ENCODE data around the gene ATG101. TPM values are rescaled to one million over a fixed set of nuclear protein-coding genes. Genes with fewer than 3 reads are reported as not detected.

ATG101 gene
- total RNA-seq, 2 experiments from 2014 or later = 20.6 to 20.9 TPM

DNA sequence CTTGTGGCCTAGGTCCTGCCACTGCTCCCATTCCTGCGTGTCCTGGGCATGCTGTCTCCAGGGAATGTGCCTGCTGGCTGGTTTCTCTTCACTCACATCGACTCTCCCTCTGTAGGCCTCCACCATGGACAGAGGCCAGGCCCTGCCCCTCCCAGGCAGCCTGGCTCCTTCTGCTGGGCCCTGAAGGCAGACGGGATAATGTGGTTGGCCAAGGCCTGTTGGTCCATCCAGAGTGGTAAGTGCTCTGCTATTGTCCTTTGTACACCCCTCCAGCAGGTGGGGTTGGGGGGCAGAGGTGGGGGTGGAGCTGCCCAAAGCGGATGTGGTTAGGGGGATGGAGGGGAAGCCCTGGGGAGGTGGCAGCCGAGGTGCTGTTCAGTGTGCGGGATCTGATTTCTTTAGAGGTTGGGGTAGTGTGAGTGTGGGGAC, 28.1 kb upstream of the ATG101 start:
- Histone ChIP-seq H3K36me3 (ENCODE audit: insufficient read depth, low read length) (no peaks in the 10 kb centered on the region), H3K9me3 (ENCODE audit: control insufficient read depth in 1 of 2, insufficient read depth in 1 of 2, low read length in 2 of 2) (no peaks in the 10 kb centered on the region), H3K4me3 (ENCODE audit: low read length) (no peak overlapping the region), H3K27ac (ENCODE audit: low read depth in 1 of 2, low read length in 2 of 2) (no peak overlapping the region), H3K4me1 (ENCODE audit: insufficient read depth, low read length) (peaks cover 43% of the 10 kb centered on the region), H3K27me3 (ENCODE audit: control insufficient read depth in 1 of 2, insufficient read depth in 2 of 2, low read length in 2 of 2) (no peaks in the 10 kb centered on the region)
- DNase-seq (peak in 7 of 14 experiments; percentile 37 to 83 (median 46)), ATAC-seq (ENCODE audit: poor library complexity) (peak; percentile 42)
- intact Hi-C loops (cut with DNase I, micrococcal nuclease) = no loop called here
- no peaks in the 10 kb centered on the region for H3K36me3 Mint-ChIP-seq (ENCODE audit: low read depth)
- no peaks in the 10 kb centered on the region for H3K9me3 Mint-ChIP-seq
- CTCF ChIA-PET = interaction anchor here (0.9 to 1.1 kb wide), 2 partner anchors 12 to 17 kb away, joined by 3 to 5 read pairs; no protein-coding TSS in a partner anchor
- POLR2A ChIA-PET = interaction anchor here (1.1 kb wide), 1 partner anchor 9 kb away, joined by 5 read pairs; the partner anchor contains the start of gene NR4A1
- peak overlapping the region; percentile 45 for H3K27ac Mint-ChIP-seq
- H3K4me1 Mint-ChIP-seq (ENCODE audit: low read depth) = peaks cover 28% of the 10 kb centered on the region
- peak overlapping the region; percentile 36 for H3K4me3 Mint-ChIP-seq
- H3K27me3 Mint-ChIP-seq = no peaks in the 10 kb centered on the region
- TF ChIP-seq, protein P1, sequence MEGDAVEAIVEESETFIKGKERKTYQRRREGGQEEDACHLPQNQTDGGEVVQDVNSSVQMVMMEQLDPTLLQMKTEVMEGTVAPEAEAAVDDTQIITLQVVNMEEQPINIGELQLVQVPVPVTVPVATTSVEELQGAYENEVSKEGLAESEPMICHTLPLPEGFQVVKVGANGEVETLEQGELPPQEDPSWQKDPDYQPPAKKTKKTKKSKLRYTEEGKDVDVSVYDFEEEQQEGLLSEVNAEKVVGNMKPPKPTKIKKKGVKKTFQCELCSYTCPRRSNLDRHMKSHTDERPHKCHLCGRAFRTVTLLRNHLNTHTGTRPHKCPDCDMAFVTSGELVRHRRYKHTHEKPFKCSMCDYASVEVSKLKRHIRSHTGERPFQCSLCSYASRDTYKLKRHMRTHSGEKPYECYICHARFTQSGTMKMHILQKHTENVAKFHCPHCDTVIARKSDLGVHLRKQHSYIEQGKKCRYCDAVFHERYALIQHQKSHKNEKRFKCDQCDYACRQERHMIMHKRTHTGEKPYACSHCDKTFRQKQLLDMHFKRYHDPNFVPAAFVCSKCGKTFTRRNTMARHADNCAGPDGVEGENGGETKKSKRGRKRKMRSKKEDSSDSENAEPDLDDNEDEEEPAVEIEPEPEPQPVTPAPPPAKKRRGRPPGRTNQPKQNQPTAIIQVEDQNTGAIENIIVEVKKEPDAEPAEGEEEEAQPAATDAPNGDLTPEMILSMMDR (IDR thresholded peaks at IDR 0.05) = no peak

DNA sequence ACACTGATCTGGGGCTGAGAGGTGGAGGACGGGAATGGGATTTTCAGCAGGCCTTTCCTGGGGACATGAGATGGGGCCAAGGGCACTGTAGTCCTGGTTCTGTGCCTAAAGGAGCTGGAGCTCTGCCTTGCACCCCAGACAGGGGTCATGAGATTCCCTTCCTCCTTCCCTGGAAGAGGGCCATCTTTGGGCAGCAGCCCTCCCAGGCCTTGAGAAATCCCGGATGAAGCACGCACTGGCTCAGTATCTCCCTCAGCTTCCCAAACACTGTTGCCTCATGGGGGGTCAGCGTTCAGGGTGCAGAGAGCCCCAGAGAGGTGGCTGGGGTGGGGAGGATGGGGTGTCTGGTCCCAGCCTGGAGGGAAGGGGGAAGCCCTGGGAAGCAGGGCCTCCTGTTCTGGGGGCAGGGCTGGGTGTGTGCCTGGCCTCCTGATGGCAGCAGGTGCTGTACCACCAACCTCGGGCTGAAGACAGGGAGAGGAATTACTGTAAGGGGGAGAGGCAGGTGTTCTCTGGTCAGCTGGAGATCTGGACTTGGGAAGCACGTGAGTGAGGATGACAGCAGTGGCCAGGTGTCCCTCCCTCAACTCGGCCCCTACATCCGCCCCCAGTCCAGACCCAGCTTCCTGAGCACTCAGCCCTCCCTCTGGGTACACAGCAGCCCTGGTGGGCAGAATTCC, 26.9 kb upstream of the ATG101 start:
- Mint-ChIP-seq H3K9me3 (no peaks in the 10 kb centered on the region), H3K4me3 (no peak overlapping the region), H3K36me3 (ENCODE audit: low read depth) (no peaks in the 10 kb centered on the region), H3K27me3 (no peaks in the 10 kb centered on the region), H3K27ac (no peak overlapping the region), H3K4me1 (ENCODE audit: low read depth) (peaks cover 28% of the 10 kb centered on the region)
- ChIA-PET POLR2A (no interaction called here), CTCF (interaction anchor here (0.8 to 1.1 kb wide), 2 partner anchors 18 to 40 kb away, joined by 3 to 4 read pairs; no protein-coding TSS in a partner anchor)
- ATAC-seq (ENCODE audit: poor library complexity) (no peak), DNase-seq (no peak)
- H3K9me3 ChIP-seq (ENCODE audit: control insufficient read depth in 1 of 2, insufficient read depth in 1 of 2, low read length in 2 of 2) = no peaks in the 10 kb centered on the region
- intact Hi-C loops (cut with DNase I, micrococcal nuclease) = no loop called here
- no peak overlapping the region for H3K27ac ChIP-seq (ENCODE audit: low read depth in 1 of 2, low read length in 2 of 2)
- peaks cover 35% of the 10 kb centered on the region for H3K4me1 ChIP-seq (ENCODE audit: insufficient read depth, low read length)
- no peaks in the 10 kb centered on the region for H3K36me3 ChIP-seq (ENCODE audit: insufficient read depth, low read length)
- TF ChIP-seq, protein P1 (IDR thresholded peaks at IDR 0.05) = no peak
- no peaks in the 10 kb centered on the region for H3K27me3 ChIP-seq (ENCODE audit: control insufficient read depth in 1 of 2, insufficient read depth in 2 of 2, low read length in 2 of 2)
- H3K4me3 ChIP-seq (ENCODE audit: low read length) = no peak overlapping the region

DNA sequence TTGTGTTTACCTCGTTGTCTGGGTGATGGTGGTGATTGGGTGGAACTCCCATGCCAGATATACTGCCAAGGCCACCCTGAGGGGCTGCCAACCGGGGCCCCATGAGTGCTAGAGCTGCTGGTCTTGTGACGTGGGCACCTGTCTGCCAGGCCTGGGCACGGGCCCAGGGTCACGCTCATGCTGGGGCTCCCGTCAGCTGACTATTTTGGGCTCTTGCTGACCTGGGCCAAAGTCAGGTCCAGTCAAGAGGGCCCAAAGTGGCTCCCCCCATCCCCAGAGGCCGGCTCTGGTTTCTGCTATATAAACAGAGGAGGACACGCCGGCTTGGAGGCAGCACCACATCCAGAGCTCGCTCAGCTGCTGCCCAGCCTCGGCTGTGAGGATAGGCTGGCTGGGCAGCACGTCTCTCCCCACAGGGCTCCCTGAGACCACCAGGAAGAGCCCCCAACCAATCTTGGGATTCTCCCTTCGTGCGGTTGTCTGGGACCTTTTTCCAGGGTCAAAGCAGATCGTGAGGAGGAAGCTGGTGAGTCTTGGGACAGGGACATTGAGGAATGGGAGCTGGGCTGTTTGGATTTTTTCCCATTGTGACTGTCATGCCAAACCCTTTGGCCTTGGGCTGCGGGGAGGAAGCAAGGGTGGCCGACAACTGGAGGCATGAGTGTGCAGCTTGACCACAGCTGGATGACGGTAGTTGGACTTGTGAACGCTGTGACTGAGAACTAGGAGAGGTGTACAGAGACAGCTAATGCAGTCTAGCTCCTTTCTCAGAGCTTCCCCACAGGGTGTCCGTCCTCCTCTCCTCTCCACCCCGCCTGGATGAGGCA, 26.2 kb upstream of the ATG101 start:
- no peaks in the 10 kb centered on the region for H3K36me3 ChIP-seq (ENCODE audit: insufficient read depth, low read length)
- H3K4me3 ChIP-seq (ENCODE audit: low read length) = no peak overlapping the region
- DNase-seq = no peak
- ATAC-seq (ENCODE audit: poor library complexity) = no peak
- CTCF ChIA-PET = interaction anchor here (1.1 kb wide), 1 partner anchor 39 kb away, joined by 3 read pairs; no protein-coding TSS in a partner anchor
- intact Hi-C loops (cut with DNase I, micrococcal nuclease) = no loop called here
- TF ChIP-seq, protein P1 (IDR thresholded peaks at IDR 0.05) = no peak
- Mint-ChIP-seq H3K4me3 (no peak overlapping the region), H3K27me3 (no peaks in the 10 kb centered on the region), H3K27ac (no peak overlapping the region), H3K36me3 (ENCODE audit: low read depth) (no peaks in the 10 kb centered on the region), H3K9me3 (no peaks in the 10 kb centered on the region), H3K4me1 (ENCODE audit: low read depth) (peaks cover 22% of the 10 kb centered on the region)
- no peaks in the 10 kb centered on the region for H3K9me3 ChIP-seq (ENCODE audit: control insufficient read depth in 1 of 2, insufficient read depth in 1 of 2, low read length in 2 of 2)
- H3K4me1 ChIP-seq (ENCODE audit: insufficient read depth, low read length) = peaks cover 30% of the 10 kb centered on the region
- H3K27ac ChIP-seq (ENCODE audit: low read depth in 1 of 2, low read length in 2 of 2) = no peak overlapping the region
- no peaks in the 10 kb centered on the region for H3K27me3 ChIP-seq (ENCODE audit: control insufficient read depth in 1 of 2, insufficient read depth in 2 of 2, low read length in 2 of 2)
- POLR2A ChIA-PET = interaction anchor here (1.6 kb wide), 1 partner anchor 26 kb away, joined by 9 read pairs; the partner anchor contains the start of gene ATG101

Measured in CD4-positive, alpha-beta T cell (primary cell).